HepG2 (cell line): ENCODE measurements around the gene ARL17A.
"Not testable (repeated sequence)": the region's sequence is repeated elsewhere in the genome, so short reads cannot be mapped to it uniquely, and the experiment has no call there.

Experiments used
- BCL6 ChIP-seq: IDR thresholded peaks from 2 replicates; pipeline ENCODE4 v1.6.1; 2016; ENCODE audit warnings: missing genetic modification reagents, missing compliant biosample characterization
- CTCF ChIP-seq: sonication (generic); formaldehyde crosslinking; IDR thresholded peaks from 2 replicates; pipeline ENCODE4 v1.5.0; 2020; ENCODE audit warnings: mild to moderate bottlenecking, missing genetic modification reagents, moderate library complexity
- GLI4 ChIP-seq: sonication (generic); formaldehyde crosslinking; IDR thresholded peaks from 2 replicates; pipeline ENCODE4 v1.5.1; 2020; ENCODE audit warnings: missing genetic modification reagents, mild to moderate bottlenecking, moderate library complexity, borderline replicate concordance
- HNRNPL ChIP-seq: fragments of 200-400 bp; formaldehyde crosslinking; IDR thresholded peaks from 2 replicates; pipeline ENCODE4 v1.6.1; 2017; ENCODE audit warnings: mild to moderate bottlenecking, low read depth, low read length
- IRX3 ChIP-seq: sonication (generic); formaldehyde crosslinking; IDR thresholded peaks from 2 replicates; pipeline ENCODE4 v1.8.1; 2023; ENCODE audit warnings: mild to moderate bottlenecking, low read depth, missing genetic modification reagents, borderline replicate concordance
- MAX ChIP-seq: IDR thresholded peaks from 2 replicates; pipeline ENCODE4 v1.6.1; 2012; ENCODE audit warnings: inconsistent platforms
- SMC3 ChIP-seq: IDR thresholded peaks from 2 replicates; pipeline ENCODE4 v1.6.1; 2011; ENCODE audit warnings: low read length, improper control_type of control experiment
- TRIM24 ChIP-seq: sonication (generic); formaldehyde crosslinking; IDR thresholded peaks from 2 replicates; pipeline ENCODE4 v1.8.0; 2022; ENCODE audit warnings: mild to moderate bottlenecking, missing genetic modification reagents
- ZBTB7A ChIP-seq: sonication (generic); formaldehyde crosslinking; IDR thresholded peaks from 2 replicates; pipeline ENCODE4 v1.8.0; 2022; ENCODE audit warnings: mild to moderate bottlenecking, missing genetic modification reagents
- ZNF549 ChIP-seq: sonication (generic); formaldehyde crosslinking; IDR thresholded peaks from 2 replicates; pipeline ENCODE4 v1.5.0; 2020; ENCODE audit warnings: missing genetic modification reagents

GRCh38 chr17:46566284-46566683 is 13.2 kb downstream of the ARL17A start:
- not testable (repeated sequence) for TF ChIP-seq BCL6 (CRISPR knock-in tag); HNRNPL; ZNF549 (CRISPR knock-in tag); GLI4 (CRISPR knock-in tag); CTCF (CRISPR knock-in tag); ZBTB7A (CRISPR knock-in tag); TRIM24; SMC3; IRX3 (CRISPR knock-in tag); MAX
